CD4-positive, alpha-beta T cell (primary cell): Measurements from ENCODE around the gene MAML2. TPM values are rescaled to one million over a fixed set of nuclear protein-coding genes. Genes with fewer than 3 reads are reported as not detected.

ENCODE experiments used
- ATAC-seq: fragments of 200-7000 bp; cut with Tn5 transposase; one replicate; pipeline ENCODE4 v1.10.0; 2022; ENCODE audit warnings: mild to moderate bottlenecking; ENCODE audit not compliant: poor library complexity
- CTCF ChIA-PET: fragments of 350-600 bp; sonication (Branson Sonifier 250); formaldehyde crosslinking; loops from one replicate; lab custom pipeline; 2021; ENCODE audit warnings: antibody characterized with exemption, inconsistent platforms; lab: Charles Lee
- POLR2A ChIA-PET: fragments of 350-600 bp; sonication (Branson Sonifier 250); formaldehyde crosslinking; loops from one replicate; lab custom pipeline; 2021; ENCODE audit warnings: antibody characterized with exemption, inconsistent platforms; lab: Charles Lee
- DNase-seq, 14 experiments: peaks; one replicate each; pipeline ENCODE4 v3.0.0-alpha.2; 2013 to 2020; ENCODE audit warnings: mixed read lengths in 2 of 14
- H3K27ac ChIP-seq, 2 donors: one replicate each; pipeline versions ENCODE4 v1.5.1 to v1.7.0; 2013; ENCODE audit warnings: low read length in 2 of 2, low read depth in 1 of 2, mild to moderate bottlenecking in 1 of 2
- H3K27me3 ChIP-seq, 2 experiments: 1 replicate in 1 of 2; 2 replicates in 1 of 2; pipeline versions ENCODE4 v1.6.1 to v1.7.0; 2013; ENCODE audit warnings: low read length in 2 of 2, control low read depth in 1 of 2, mild to moderate bottlenecking in 1 of 2, moderate library complexity in 1 of 2; ENCODE audit not compliant: insufficient read depth in 2 of 2, control insufficient read depth in 1 of 2
- H3K36me3 ChIP-seq: one replicate; pipeline ENCODE4 v1.6.1; 2013; ENCODE audit warnings: low read length, control low read depth; ENCODE audit not compliant: insufficient read depth
- H3K4me1 ChIP-seq: one replicate; pipeline ENCODE4 v1.6.1; 2013; ENCODE audit warnings: low read length, control low read depth; ENCODE audit not compliant: insufficient read depth
- H3K4me3 ChIP-seq: one replicate; pipeline ENCODE4 v1.5.1; 2013; ENCODE audit warnings: mild to moderate bottlenecking, low read length, moderate library complexity
- H3K9me3 ChIP-seq, 2 experiments: 1 replicate in 1 of 2; 2 replicates in 1 of 2; pipeline versions ENCODE4 v1.6.1 to v1.7.0; 2013; ENCODE audit warnings: low read length in 2 of 2, mild to moderate bottlenecking in 2 of 2, control low read depth in 1 of 2, moderate library complexity in 1 of 2; ENCODE audit not compliant: control insufficient read depth in 1 of 2, insufficient read depth in 1 of 2
- H3K27ac Mint-ChIP-seq: one replicate; pipeline ENCODE4 v1.8.0; 2020; ENCODE audit warnings: mixed read lengths
- H3K27me3 Mint-ChIP-seq: one replicate; pipeline ENCODE4 v1.8.0; 2021; ENCODE audit warnings: mixed read lengths
- H3K36me3 Mint-ChIP-seq: one replicate; pipeline ENCODE4 v1.8.0; 2021; ENCODE audit warnings: low read depth, mixed read lengths
- H3K4me1 Mint-ChIP-seq: one replicate; pipeline ENCODE4 v1.8.0; 2021; ENCODE audit warnings: low read depth, mixed read lengths
- H3K4me3 Mint-ChIP-seq: one replicate; pipeline ENCODE4 v1.8.0; 2020; ENCODE audit warnings: mild to moderate bottlenecking, mixed read lengths
- H3K9me3 Mint-ChIP-seq: one replicate; pipeline ENCODE4 v1.8.0; 2020; ENCODE audit warnings: mixed read lengths
- intact Hi-C, 2 experiments: fragments of 100-400 bp; cut with DNase I in 1 of 2; cut with micrococcal nuclease in 1 of 2; formaldehyde crosslinking; loops; one replicate each; pipeline versions ENCODE4 v1.15.1 to v1.9.0; 2023 to 2025; cut with DNase I, micrococcal nuclease
- total RNA-seq, 174 experiments: library from RNA in 2 of 174; stranded (reverse) in 2 of 174; gene quantifications; one replicate each; pipeline ENCODE4 v1.2.3 and lab custom pipeline; 2021 to 2026
- TF ChIP-seq, protein P1 (sequence below): fragments of 200-600 bp; IDR thresholded peaks from one replicate; pipeline ENCODE4 v1.8.0; 2022; ENCODE audit warnings: antibody characterized with exemption, mild to moderate bottlenecking

The MAML2 gene
- total RNA-seq, 2 experiments from 2014 or later = 58.8 to 59.8 TPM

DNA sequence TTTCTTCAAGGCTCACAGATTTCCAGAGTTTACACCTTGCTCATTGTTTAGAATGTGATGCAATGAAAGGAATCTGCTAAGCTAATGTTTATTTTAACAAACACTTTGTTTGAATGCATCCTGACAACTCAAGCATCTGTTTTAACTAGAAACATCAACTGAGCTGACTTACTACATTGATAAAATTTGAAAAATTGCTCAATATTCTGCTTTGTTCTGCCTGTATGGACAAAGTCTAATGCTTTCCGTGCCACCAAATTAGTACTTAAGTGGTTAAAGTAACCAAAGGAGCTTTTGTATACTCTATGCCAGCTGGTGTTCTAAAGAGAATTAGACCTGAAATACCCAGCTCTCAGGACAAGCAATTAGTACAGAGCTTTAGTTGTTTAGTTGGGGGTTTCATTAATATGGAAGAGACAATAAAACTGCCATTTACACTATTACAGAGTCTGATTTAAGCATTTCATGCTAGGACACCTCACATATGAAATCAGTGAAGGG is 105.2 kb downstream of the MAML2 start:
- Mint-ChIP-seq H3K27ac (no peak overlapping the region), H3K4me3 (no peak overlapping the region), H3K9me3 (no peaks in the 10 kb centered on the region), H3K4me1 (peaks cover 39% of the 10 kb centered on the region), H3K27me3 (no peaks in the 10 kb centered on the region), H3K36me3 (peaks cover 13% of the 10 kb centered on the region)
- H3K27me3 ChIP-seq = no peaks in the 10 kb centered on the region
- H3K9me3 ChIP-seq = no peaks in the 10 kb centered on the region
- H3K27ac ChIP-seq = no peak overlapping the region
- intact Hi-C loops = loop anchor here in 1 of 2 experiments (2.0 kb wide), 1 partner anchor 17 kb away; no protein-coding TSS in a partner anchor
- no peak overlapping the region for H3K4me3 ChIP-seq
- POLR2A ChIA-PET = interaction anchor here (0.8 to 4.6 kb wide), 10 partner anchors 12 to 106 kb away, joined by 3 to 33 read pairs (median 3); partner anchors contain the start of gene MAML2
- ATAC-seq (no peak), DNase-seq (no peak)
- TF ChIP-seq, protein P1, sequence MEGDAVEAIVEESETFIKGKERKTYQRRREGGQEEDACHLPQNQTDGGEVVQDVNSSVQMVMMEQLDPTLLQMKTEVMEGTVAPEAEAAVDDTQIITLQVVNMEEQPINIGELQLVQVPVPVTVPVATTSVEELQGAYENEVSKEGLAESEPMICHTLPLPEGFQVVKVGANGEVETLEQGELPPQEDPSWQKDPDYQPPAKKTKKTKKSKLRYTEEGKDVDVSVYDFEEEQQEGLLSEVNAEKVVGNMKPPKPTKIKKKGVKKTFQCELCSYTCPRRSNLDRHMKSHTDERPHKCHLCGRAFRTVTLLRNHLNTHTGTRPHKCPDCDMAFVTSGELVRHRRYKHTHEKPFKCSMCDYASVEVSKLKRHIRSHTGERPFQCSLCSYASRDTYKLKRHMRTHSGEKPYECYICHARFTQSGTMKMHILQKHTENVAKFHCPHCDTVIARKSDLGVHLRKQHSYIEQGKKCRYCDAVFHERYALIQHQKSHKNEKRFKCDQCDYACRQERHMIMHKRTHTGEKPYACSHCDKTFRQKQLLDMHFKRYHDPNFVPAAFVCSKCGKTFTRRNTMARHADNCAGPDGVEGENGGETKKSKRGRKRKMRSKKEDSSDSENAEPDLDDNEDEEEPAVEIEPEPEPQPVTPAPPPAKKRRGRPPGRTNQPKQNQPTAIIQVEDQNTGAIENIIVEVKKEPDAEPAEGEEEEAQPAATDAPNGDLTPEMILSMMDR = no peak
- H3K36me3 ChIP-seq = no peaks in the 10 kb centered on the region
- CTCF ChIA-PET = interaction anchor here (0.9 to 2.7 kb wide), 5 partner anchors 10 to 226 kb away, joined by 3 to 14 read pairs (median 5); partner anchors contain the start of gene MAML2
- H3K4me1 ChIP-seq = peaks cover 13% of the 10 kb centered on the region

DNA sequence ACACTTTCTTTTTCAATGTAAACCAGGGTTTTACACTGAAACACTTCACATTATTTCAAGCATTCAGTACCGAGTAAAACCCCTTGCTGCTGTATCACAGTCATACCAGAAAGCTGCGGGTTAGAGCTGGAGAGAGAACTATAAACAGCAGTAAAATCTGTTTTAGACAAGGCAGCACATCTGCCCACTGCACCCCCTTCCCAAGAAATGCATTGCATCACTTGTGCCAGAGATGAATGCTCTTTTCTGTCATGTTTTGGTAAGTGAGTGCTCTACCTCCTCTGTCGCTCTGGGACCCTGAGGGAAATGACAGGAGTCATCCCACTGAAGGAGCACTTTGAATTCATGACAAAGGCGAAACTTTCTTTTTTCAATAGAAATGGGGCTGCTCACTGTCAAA is 107.2 kb downstream of the MAML2 start:
- CTCF ChIA-PET = interaction anchor here (1.0 to 2.1 kb wide), 6 partner anchors 8 to 224 kb away, joined by 3 to 11 read pairs (median 3); partner anchors contain the start of gene MAML2
- Mint-ChIP-seq H3K4me3 (peak overlapping the region; percentile 37), H3K27me3 (no peaks in the 10 kb centered on the region), H3K36me3 (peaks cover 25% of the 10 kb centered on the region), H3K27ac (no peak overlapping the region), H3K4me1 (peaks cover 34% of the 10 kb centered on the region), H3K9me3 (no peaks in the 10 kb centered on the region)
- POLR2A ChIA-PET = interaction anchor here (0.9 to 4.6 kb wide), 3 partner anchors 10 to 20 kb away, joined by 3 to 33 read pairs (median 5); no protein-coding TSS in a partner anchor
- no peaks in the 10 kb centered on the region for H3K9me3 ChIP-seq
- H3K36me3 ChIP-seq = no peaks in the 10 kb centered on the region
- DNase-seq (no peak), ATAC-seq (peak; percentile 71)
- H3K27me3 ChIP-seq = no peaks in the 10 kb centered on the region
- TF ChIP-seq, protein P1 = no peak
- H3K4me1 ChIP-seq = peaks cover 4% of the 10 kb centered on the region
- H3K27ac ChIP-seq = no peak overlapping the region
- H3K4me3 ChIP-seq = no peak overlapping the region
- intact Hi-C loops = loop anchor here in 1 of 2 experiments (2.0 kb wide), 1 partner anchor 15 kb away; no protein-coding TSS in a partner anchor

DNA sequence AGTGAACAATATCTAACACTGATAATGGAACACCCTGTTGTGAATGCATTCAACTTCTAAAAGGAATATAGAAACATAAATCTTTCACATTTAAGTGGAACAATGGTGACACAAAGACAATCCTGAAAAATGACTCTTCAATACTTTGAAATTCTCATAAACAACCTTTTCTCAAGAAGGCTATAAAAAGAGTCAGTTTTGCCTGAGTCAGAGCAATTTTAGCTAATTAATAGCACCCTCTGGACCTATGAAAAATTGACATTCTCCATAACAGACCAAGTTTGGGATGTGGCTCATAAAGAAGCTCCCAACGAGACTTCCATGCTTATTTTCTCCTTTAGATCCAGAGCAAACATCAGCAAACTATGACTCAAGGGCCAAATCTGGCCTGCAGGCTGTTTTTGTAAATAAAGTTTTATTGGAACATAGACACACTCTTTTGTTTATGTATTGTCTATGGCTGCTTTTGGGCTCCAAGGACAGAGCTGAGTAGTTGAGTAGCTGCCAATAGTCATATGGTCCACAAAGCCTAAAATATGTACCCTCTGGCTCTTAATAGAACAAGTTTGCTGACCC is 108.0 kb downstream of the MAML2 start:
- Mint-ChIP-seq H3K9me3 (no peaks in the 10 kb centered on the region), H3K27me3 (no peaks in the 10 kb centered on the region), H3K4me1 (peaks cover 39% of the 10 kb centered on the region), H3K4me3 (no peak overlapping the region), H3K27ac (no peak overlapping the region), H3K36me3 (peaks cover 25% of the 10 kb centered on the region)
- Histone ChIP-seq H3K36me3 (no peaks in the 10 kb centered on the region), H3K4me3 (no peak overlapping the region), H3K4me1 (peaks cover 4% of the 10 kb centered on the region), H3K27me3 (no peaks in the 10 kb centered on the region), H3K9me3 (no peaks in the 10 kb centered on the region), H3K27ac (no peak overlapping the region)
- ATAC-seq (no peak), DNase-seq (no peak)
- POLR2A ChIA-PET = interaction anchor here (1.4 to 4.6 kb wide), 2 partner anchors 9 to 20 kb away, joined by 3 to 33 read pairs; no protein-coding TSS in a partner anchor
- intact Hi-C loops = loop anchor here in 1 of 2 experiments (5.0 kb wide), 1 partner anchor 178 kb away; no protein-coding TSS in a partner anchor
- CTCF ChIA-PET = interaction anchor here (1.0 to 1.4 kb wide), 5 partner anchors 9 to 108 kb away, joined by 3 to 4 read pairs (median 3); no protein-coding TSS in a partner anchor
- TF ChIP-seq, protein P1 = no peak
